ENCODE measurements around the gene OGDHL.

OGDHL gene

GRCh38 chr10:49686651-49687050 is 75.5 kb downstream of the OGDHL start:
- DNase-seq, result no peak

Measured in activated naive CD4-positive, alpha-beta T cell treated with anti-CD3 and anti-CD28 coated beads, Interleukin-2, amount 50 U/mL, for 16 hours (primary cell).